ENCODE data around the gene PID1.

PID1 gene

GRCh38 chr2:229243890-229244560, 27.1 kb downstream of the PID1 start:
- no peak overlapping the region for H3K27ac Mint-ChIP-seq
- no peaks in the 10 kb centered on the region for H3K27me3 Mint-ChIP-seq
- H3K9me3 Mint-ChIP-seq (ENCODE audit: low read depth): peaks cover 16% of the 10 kb centered on the region
- no peaks in the 10 kb centered on the region for H3K36me3 Mint-ChIP-seq
- H3K4me1 Mint-ChIP-seq (ENCODE audit: low read depth): no peaks in the 10 kb centered on the region
- no peak overlapping the region for H3K4me3 Mint-ChIP-seq

GRCh38 chr2:229240984-229241491, 30.0 kb downstream of the PID1 start:
- Mint-ChIP-seq H3K9me3 (ENCODE audit: low read depth) (peaks cover 20% of the 10 kb centered on the region), H3K36me3 (no peaks in the 10 kb centered on the region), H3K27me3 (no peaks in the 10 kb centered on the region), H3K4me3 (no peak overlapping the region), H3K4me1 (ENCODE audit: low read depth) (no peaks in the 10 kb centered on the region), H3K27ac (no peak overlapping the region)

- no peaks in the 10 kb centered on the region for H3K36me3 Mint-ChIP-seq
- H3K4me3 Mint-ChIP-seq: no peak overlapping the region
- H3K27me3 Mint-ChIP-seq: no peaks in the 10 kb centered on the region
- H3K27ac Mint-ChIP-seq: no peak overlapping the region
- H3K9me3 Mint-ChIP-seq (ENCODE audit: low read depth): peaks cover 20% of the 10 kb centered on the region
- no peaks in the 10 kb centered on the region for H3K4me1 Mint-ChIP-seq (ENCODE audit: low read depth)
Observed at GRCh38 chr2:229239021-229239420, 32.1 kb downstream of the PID1 start.

GRCh38 chr2:229237270-229237669, 33.8 kb downstream of the PID1 start:
- Mint-ChIP-seq H3K27ac (no peak overlapping the region), H3K27me3 (no peaks in the 10 kb centered on the region), H3K4me3 (no peak overlapping the region), H3K4me1 (ENCODE audit: low read depth) (no peaks in the 10 kb centered on the region), H3K36me3 (no peaks in the 10 kb centered on the region), H3K9me3 (ENCODE audit: low read depth) (peaks cover 20% of the 10 kb centered on the region)

- no peaks in the 10 kb centered on the region for H3K36me3 Mint-ChIP-seq
- H3K27ac Mint-ChIP-seq: no peak overlapping the region
- no peak overlapping the region for H3K4me3 Mint-ChIP-seq
- peaks cover 2% of the 10 kb centered on the region for H3K27me3 Mint-ChIP-seq
- H3K4me1 Mint-ChIP-seq (ENCODE audit: low read depth): no peaks in the 10 kb centered on the region
- peaks cover 5% of the 10 kb centered on the region for H3K9me3 Mint-ChIP-seq (ENCODE audit: low read depth)
Observed at GRCh38 chr2:229235131-229235914, 35.8 kb downstream of the PID1 start.

- H3K36me3 Mint-ChIP-seq: no peaks in the 10 kb centered on the region
- no peak overlapping the region for H3K27ac Mint-ChIP-seq
- no peak overlapping the region for H3K4me3 Mint-ChIP-seq
- peaks cover 2% of the 10 kb centered on the region for H3K27me3 Mint-ChIP-seq
- H3K4me1 Mint-ChIP-seq (ENCODE audit: low read depth): no peaks in the 10 kb centered on the region
- no peaks in the 10 kb centered on the region for H3K9me3 Mint-ChIP-seq (ENCODE audit: low read depth)
Observed at GRCh38 chr2:229231885-229232284, 39.2 kb downstream of the PID1 start.

GRCh38 chr2:229231328-229231868, 39.7 kb downstream of the PID1 start:
- no peaks in the 10 kb centered on the region for H3K9me3 Mint-ChIP-seq (ENCODE audit: low read depth)
- H3K27ac Mint-ChIP-seq: no peak overlapping the region
- H3K36me3 Mint-ChIP-seq: no peaks in the 10 kb centered on the region
- no peaks in the 10 kb centered on the region for H3K4me1 Mint-ChIP-seq (ENCODE audit: low read depth)
- peaks cover 2% of the 10 kb centered on the region for H3K27me3 Mint-ChIP-seq
- H3K4me3 Mint-ChIP-seq: no peak overlapping the region

GRCh38 chr2:229230911-229231310, 40.2 kb downstream of the PID1 start:
- Mint-ChIP-seq H3K27ac (no peak overlapping the region), H3K9me3 (ENCODE audit: low read depth) (no peaks in the 10 kb centered on the region), H3K4me1 (ENCODE audit: low read depth) (no peaks in the 10 kb centered on the region), H3K4me3 (no peak overlapping the region), H3K27me3 (peaks cover 2% of the 10 kb centered on the region), H3K36me3 (no peaks in the 10 kb centered on the region)

GRCh38 chr2:229230256-229230655, 40.8 kb downstream of the PID1 start:
- Mint-ChIP-seq H3K4me3 (no peak overlapping the region), H3K4me1 (ENCODE audit: low read depth) (no peaks in the 10 kb centered on the region), H3K27ac (no peak overlapping the region), H3K36me3 (no peaks in the 10 kb centered on the region), H3K27me3 (peaks cover 2% of the 10 kb centered on the region), H3K9me3 (ENCODE audit: low read depth) (no peaks in the 10 kb centered on the region)

- peaks cover 1% of the 10 kb centered on the region for H3K27me3 Mint-ChIP-seq
- H3K27ac Mint-ChIP-seq: no peak overlapping the region
- peaks cover 7% of the 10 kb centered on the region for H3K9me3 Mint-ChIP-seq (ENCODE audit: low read depth)
- no peak overlapping the region for H3K4me3 Mint-ChIP-seq
- no peaks in the 10 kb centered on the region for H3K4me1 Mint-ChIP-seq (ENCODE audit: low read depth)
- H3K36me3 Mint-ChIP-seq: no peaks in the 10 kb centered on the region
Observed at GRCh38 chr2:229226382-229226781, 44.7 kb downstream of the PID1 start.

GRCh38 chr2:229223107-229223506, 48.0 kb downstream of the PID1 start:
- Mint-ChIP-seq H3K9me3 (ENCODE audit: low read depth) (peaks cover 7% of the 10 kb centered on the region), H3K27ac (no peak overlapping the region), H3K27me3 (peaks cover 1% of the 10 kb centered on the region), H3K36me3 (no peaks in the 10 kb centered on the region), H3K4me1 (ENCODE audit: low read depth) (no peaks in the 10 kb centered on the region), H3K4me3 (no peak overlapping the region)

GRCh38 chr2:229221641-229222040, 49.4 kb downstream of the PID1 start:
- Mint-ChIP-seq H3K36me3 (no peaks in the 10 kb centered on the region), H3K9me3 (ENCODE audit: low read depth) (peaks cover 7% of the 10 kb centered on the region), H3K27me3 (peaks cover 1% of the 10 kb centered on the region), H3K27ac (no peak overlapping the region), H3K4me1 (ENCODE audit: low read depth) (no peaks in the 10 kb centered on the region), H3K4me3 (no peak overlapping the region)

- peaks cover 7% of the 10 kb centered on the region for H3K9me3 Mint-ChIP-seq (ENCODE audit: low read depth)
- peaks cover 1% of the 10 kb centered on the region for H3K27me3 Mint-ChIP-seq
- H3K4me3 Mint-ChIP-seq: no peak overlapping the region
- H3K36me3 Mint-ChIP-seq: no peaks in the 10 kb centered on the region
- H3K27ac Mint-ChIP-seq: no peak overlapping the region
- H3K4me1 Mint-ChIP-seq (ENCODE audit: low read depth): no peaks in the 10 kb centered on the region
Observed at GRCh38 chr2:229220254-229220653, 50.8 kb downstream of the PID1 start.

GRCh38 chr2:229218329-229218921, 52.7 kb downstream of the PID1 start:
- Mint-ChIP-seq H3K36me3 (no peaks in the 10 kb centered on the region), H3K4me3 (no peak overlapping the region), H3K27ac (no peak overlapping the region), H3K9me3 (ENCODE audit: low read depth) (peaks cover 7% of the 10 kb centered on the region), H3K4me1 (ENCODE audit: low read depth) (no peaks in the 10 kb centered on the region), H3K27me3 (peaks cover 1% of the 10 kb centered on the region)

- H3K4me3 Mint-ChIP-seq: no peak overlapping the region
- peaks cover 4% of the 10 kb centered on the region for H3K9me3 Mint-ChIP-seq (ENCODE audit: low read depth)
- no peaks in the 10 kb centered on the region for H3K36me3 Mint-ChIP-seq
- no peak overlapping the region for H3K27ac Mint-ChIP-seq
- no peaks in the 10 kb centered on the region for H3K4me1 Mint-ChIP-seq (ENCODE audit: low read depth)
- no peaks in the 10 kb centered on the region for H3K27me3 Mint-ChIP-seq
Observed at GRCh38 chr2:229212241-229212640, 58.8 kb downstream of the PID1 start.

Measured in activated naive CD8-positive, alpha-beta T cell (primary cell).